Keratinocyte (primary cell): ENCODE measurements around the gene ZSCAN2. TPM values are rescaled to one million over a fixed set of nuclear protein-coding genes. Genes with fewer than 3 reads are reported as not detected.

Experiments
- DNase-seq: peaks from one replicate; pipeline ENCODE4 v3.0.0-alpha.2; 2011; ENCODE audit warnings: low read depth, missing footprints, low spot score
- FAIRE-seq: peaks from 2 replicates; lab custom pipeline; 2011; peaks lifted over from hg19 to GRCh38; lab: Jason Lieb, UNC
- H2AFZ ChIP-seq: 2 replicates; pipeline ENCODE4 v1.6.0; 2012; ENCODE audit warnings: low read length, control low read depth, inconsistent platforms; ENCODE audit not compliant: control insufficient read depth
- H3K27ac ChIP-seq: 2 replicates; pipeline ENCODE4 v1.5.1; 2011; ENCODE audit warnings: low read length; ENCODE audit not compliant: control insufficient read depth, insufficient read depth
- H3K27me3 ChIP-seq: 3 replicates; pipeline ENCODE4 v1.6.0; 2011; ENCODE audit warnings: low read length; ENCODE audit not compliant: control insufficient read depth, insufficient read depth; ENCODE audit errors: extremely low read depth
- H3K36me3 ChIP-seq, 2 experiments: 2 replicates in 1 of 2; 3 replicates in 1 of 2; pipeline ENCODE4 v1.5.1; 2011; ENCODE audit warnings: low read length in 2 of 2, mild to moderate bottlenecking in 1 of 2; ENCODE audit not compliant: control insufficient read depth in 2 of 2, insufficient read depth in 2 of 2; ENCODE audit errors: extremely low read depth in 1 of 2
- H3K4me1 ChIP-seq: 3 replicates; pipeline ENCODE4 v1.5.1; 2011; ENCODE audit warnings: low read length; ENCODE audit not compliant: control insufficient read depth, insufficient read depth; ENCODE audit errors: extremely low read depth
- H3K4me2 ChIP-seq: 3 replicates; pipeline ENCODE4 v1.6.0; 2011; ENCODE audit warnings: low read depth, low read length; ENCODE audit not compliant: control insufficient read depth, insufficient read depth; ENCODE audit errors: extremely low read depth
- H3K4me3 ChIP-seq, 3 experiments: fragments of 200-600 bp in 1 of 3; sonication (generic) in 1 of 3; 2 replicates in 2 of 3; 3 replicates in 1 of 3; pipeline ENCODE4 v1.5.1; 2011 to 2016; ENCODE audit warnings: low read length in 3 of 3, mild to moderate bottlenecking in 3 of 3, control low read depth in 2 of 3, inconsistent platforms in 1 of 3, low read depth in 1 of 3, mixed read lengths in 1 of 3, mixed run types in 1 of 3, moderate library complexity in 1 of 3; ENCODE audit not compliant: control insufficient read depth in 2 of 3, insufficient read depth in 2 of 3; ENCODE audit errors: extremely low read depth in 1 of 3
- H3K79me2 ChIP-seq: 2 replicates; pipeline ENCODE4 v1.6.0; 2012; ENCODE audit warnings: low read length; ENCODE audit not compliant: control insufficient read depth, insufficient read depth
- H3K9ac ChIP-seq: 3 replicates; pipeline ENCODE4 v1.6.0; 2011; ENCODE audit warnings: low read length; ENCODE audit not compliant: control insufficient read depth, insufficient read depth; ENCODE audit errors: extremely low read depth
- H3K9me1 ChIP-seq: 3 replicates; pipeline ENCODE4 v1.6.0; 2011; ENCODE audit warnings: low read length; ENCODE audit not compliant: control insufficient read depth, insufficient read depth; ENCODE audit errors: extremely low read depth
- H3K9me3 ChIP-seq: 2 replicates; pipeline ENCODE4 v1.5.1; 2012; ENCODE audit warnings: low read depth, low read length; ENCODE audit not compliant: control insufficient read depth
- H4K20me1 ChIP-seq: 3 replicates; pipeline ENCODE4 v1.6.0; 2011; ENCODE audit warnings: low read length; ENCODE audit not compliant: control insufficient read depth, insufficient read depth; ENCODE audit errors: extremely low read depth
- CTCF ChIP-seq, 3 experiments: IDR thresholded peaks in 1 of 3; conservative IDR thresholded peaks in 1 of 3; optimal IDR thresholded peaks in 1 of 3; 2 replicates in 2 of 3; 3 replicates in 1 of 3; pipeline versions ENCODE3 to v1.5.1; 2011; ENCODE audit warnings: low read length in 3 of 3, mild to moderate bottlenecking in 3 of 3, moderate library complexity in 2 of 3, control low read depth in 1 of 3, inconsistent platforms in 1 of 3; ENCODE audit not compliant: insufficient read depth in 2 of 3; ENCODE audit errors: extremely low read depth in 1 of 3
- EZH2 ChIP-seq: IDR thresholded peaks from one replicate; pipeline ENCODE4 v1.6.1; 2012; ENCODE audit warnings: inconsistent platforms, mild to moderate bottlenecking, low read length, moderate library complexity
- dilution Hi-C: fragments of 300-500 bp; cut with MboI; formaldehyde crosslinking; loops from one replicate; pipeline ENCODE4 v1.7.0; 2020; ENCODE audit warnings: low sequenced_read_pairs; ENCODE audit not compliant: extremely low pct_ligation_motif_present
- polyA plus RNA-seq, 5 experiments: library from polyadenylated mRNA; depleted of rRNA in 3 of 5; stranded (reverse) in 3 of 5; stranded (forward) in 1 of 5; unstranded in 1 of 5; fragments of >200 nt; gene quantifications; 1 replicate in 1 of 5; 2 replicates in 3 of 5; 3 replicates in 1 of 5; pipeline versions ENCODE4 v1.2.1 to v1.2.3, GENCODE V29; 2011 to 2012; ENCODE audit warnings: missing spikeins in 2 of 5, low read depth in 1 of 5, low replicate concordance in 1 of 5

Gene ZSCAN2
- polyA plus RNA-seq, 1 donor (not counting 4 experiments of a cell fraction or from before 2014, with no cell fraction given) = 3.7 TPM

- TF ChIP-seq EZH2 (no peak), CTCF (optimal IDR thresholded peaks at IDR 0.05 in 1 of 3, IDR thresholded peaks at IDR 0.05 in 1 of 3, conservative IDR thresholded peaks at IDR 0.05 in 1 of 3; ENCODE audit: extremely low read depth in 1 of 3, insufficient read depth in 2 of 3, low read length in 3 of 3) (no peak)
- Histone ChIP-seq H3K4me3 (no peak overlapping the region), H3K4me2 (no peak overlapping the region), H3K9ac (no peak overlapping the region), H3K4me1 (no peaks in the 10 kb centered on the region), H3K9me3 (no peaks in the 10 kb centered on the region), H3K9me1 (no peaks in the 10 kb centered on the region), H3K79me2 (no peaks in the 10 kb centered on the region), H3K36me3 (peaks cover 0 to 4% of the 10 kb centered on the region in 2 experiments), H3K27ac (no peak overlapping the region), H3K27me3 (no peaks in the 10 kb centered on the region), H2AFZ (no peak overlapping the region), H4K20me1 (no peaks in the 10 kb centered on the region)
- DNase-seq = no peak
- dilution Hi-C loops = no loop called here
- FAIRE-seq = no peak
Measured at GRCh38 chr15:84611631-84612030, 10.8 kb downstream of the ZSCAN2 start.

GRCh38 chr15:84616235-84616634 is 15.4 kb downstream of the ZSCAN2 start:
- Histone ChIP-seq H3K4me3 (no peak overlapping the region), H2AFZ (no peak overlapping the region), H3K27me3 (no peaks in the 10 kb centered on the region), H3K36me3 (peaks cover 3 to 5% of the 10 kb centered on the region in 2 experiments), H4K20me1 (no peaks in the 10 kb centered on the region), H3K9me1 (no peaks in the 10 kb centered on the region), H3K79me2 (no peaks in the 10 kb centered on the region), H3K9ac (no peak overlapping the region), H3K9me3 (peaks cover 6% of the 10 kb centered on the region), H3K27ac (no peak overlapping the region), H3K4me1 (no peaks in the 10 kb centered on the region), H3K4me2 (no peak overlapping the region)
- dilution Hi-C loops = no loop called here
- TF ChIP-seq CTCF (optimal IDR thresholded peaks at IDR 0.05 in 1 of 3, IDR thresholded peaks at IDR 0.05 in 1 of 3, conservative IDR thresholded peaks at IDR 0.05 in 1 of 3; ENCODE audit: extremely low read depth in 1 of 3, insufficient read depth in 2 of 3, low read length in 3 of 3) = no peak
- DNase-seq = no peak
- no peak for FAIRE-seq
